Renal cortical epithelial cell (primary cell): ENCODE measurements around the gene ACVR1C. TPM values are rescaled to one million over a fixed set of nuclear protein-coding genes. Genes with fewer than 3 reads are reported as not detected.

ENCODE experiments used
- DNase-seq: peaks from one replicate; pipeline ENCODE4 v3.0.0-alpha.2; 2011; ENCODE audit warnings: low read depth
- total RNA-seq: library from RNA; depleted of rRNA; stranded (reverse); fragments of >200 nt; gene quantifications from 2 replicates; pipeline ENCODE4 v1.2.3, GENCODE V29; 2014

Gene ACVR1C
- total RNA-seq, 1 donor from 2014 or later, result 0.40 TPM

DNA sequence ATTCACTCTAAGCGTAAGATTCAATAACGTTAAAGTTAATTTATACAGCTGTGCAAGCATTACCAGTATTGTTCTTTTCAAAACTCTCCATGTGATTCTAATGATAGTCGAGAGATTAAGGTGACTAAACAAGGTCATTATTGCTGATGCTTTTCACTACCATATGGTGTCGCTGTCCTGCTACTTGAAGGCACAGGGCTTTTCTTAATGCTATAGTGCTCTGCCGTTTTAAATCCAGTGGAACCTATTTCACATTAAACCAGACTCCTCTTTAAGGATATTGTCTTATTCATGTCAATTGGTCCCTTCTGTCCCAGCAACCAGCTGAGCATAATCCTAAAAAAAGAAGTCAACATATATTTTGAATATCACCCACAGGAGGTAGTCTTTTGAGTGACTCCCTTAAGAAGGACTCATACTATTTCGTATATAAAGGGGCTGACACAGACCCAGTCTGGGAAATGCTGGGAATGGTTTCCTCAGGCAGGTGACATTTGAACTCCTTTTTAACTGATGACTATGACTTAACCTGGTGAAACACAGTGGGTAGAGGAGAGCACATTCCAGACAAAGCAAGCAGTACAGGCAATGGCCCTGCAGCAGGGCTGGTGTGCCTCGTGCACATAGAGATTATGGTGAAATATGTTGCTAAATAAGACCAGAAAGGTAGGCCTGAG lies 130.9 kb downstream of the ACVR1C start:
- DNase-seq, result peak; percentile 71

DNA sequence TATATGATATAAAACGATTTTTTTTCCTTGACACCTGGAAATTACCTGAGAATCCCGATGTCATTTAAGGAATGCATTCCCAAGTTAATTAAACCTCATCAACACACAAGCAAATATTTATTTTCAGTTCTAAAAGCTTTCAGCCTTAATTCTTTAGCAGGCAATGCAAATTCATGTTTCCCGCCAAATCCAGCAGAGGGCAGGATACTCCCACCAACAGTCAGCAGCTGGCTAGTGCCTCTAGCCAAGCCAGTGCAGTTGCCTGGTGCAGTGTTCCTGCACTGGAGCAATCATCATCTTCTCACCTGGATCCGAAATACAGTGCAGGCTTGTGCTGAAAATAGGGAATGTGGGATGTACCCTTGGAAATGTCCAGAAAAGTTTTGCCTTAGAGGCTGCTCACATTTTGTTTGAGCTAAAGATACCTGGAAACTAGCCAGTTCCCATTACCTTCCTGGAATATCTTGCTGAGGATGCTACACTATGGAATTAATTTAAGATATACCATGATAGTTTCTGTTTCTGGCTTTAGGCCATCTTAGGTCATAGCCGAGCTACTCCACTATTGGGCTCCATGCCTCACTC lies 136.4 kb downstream of the ACVR1C start:
- DNase-seq, result peak; percentile 71

DNA sequence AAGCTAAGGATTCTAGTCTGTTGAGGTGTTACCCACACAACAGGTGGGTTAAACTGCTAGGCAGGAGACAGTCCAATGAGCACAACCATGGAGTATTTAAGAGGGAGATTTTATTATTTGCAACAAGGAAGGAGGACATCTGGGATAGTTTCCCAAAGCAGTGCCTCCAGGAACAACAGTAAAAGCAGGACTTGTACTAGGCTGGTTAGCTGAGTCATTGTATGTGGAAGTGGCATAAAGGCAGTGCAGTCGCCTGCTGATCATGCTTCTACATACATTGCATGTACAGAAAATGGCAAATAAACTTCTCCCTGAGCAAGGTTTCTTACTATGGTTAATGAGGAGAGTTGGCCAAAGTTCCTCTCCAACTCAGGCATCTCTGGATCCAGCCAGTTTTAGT lies 138.7 kb downstream of the ACVR1C start:
- peak; percentile 51 for DNase-seq

DNA sequence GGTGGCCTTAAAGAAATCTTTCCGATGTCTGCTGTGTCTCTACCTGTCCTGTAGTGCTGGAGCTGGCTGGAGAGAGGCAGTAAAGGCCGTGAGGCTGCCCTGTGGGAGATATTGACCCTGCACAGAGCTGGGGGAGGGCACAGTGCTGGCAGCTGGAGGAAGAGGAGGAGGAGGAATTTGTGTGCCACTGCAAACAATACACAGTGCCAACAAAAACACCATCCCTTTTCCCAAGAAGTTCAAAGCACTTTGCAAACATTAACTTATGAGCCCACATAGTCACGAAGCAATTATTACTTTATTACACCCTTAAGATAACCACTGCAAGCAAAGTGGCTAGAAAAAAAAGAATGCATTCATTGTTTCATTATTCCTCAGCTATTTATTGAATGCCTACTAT lies 139.8 kb downstream of the ACVR1C start:
- DNase-seq, result peak; percentile 97

DNA sequence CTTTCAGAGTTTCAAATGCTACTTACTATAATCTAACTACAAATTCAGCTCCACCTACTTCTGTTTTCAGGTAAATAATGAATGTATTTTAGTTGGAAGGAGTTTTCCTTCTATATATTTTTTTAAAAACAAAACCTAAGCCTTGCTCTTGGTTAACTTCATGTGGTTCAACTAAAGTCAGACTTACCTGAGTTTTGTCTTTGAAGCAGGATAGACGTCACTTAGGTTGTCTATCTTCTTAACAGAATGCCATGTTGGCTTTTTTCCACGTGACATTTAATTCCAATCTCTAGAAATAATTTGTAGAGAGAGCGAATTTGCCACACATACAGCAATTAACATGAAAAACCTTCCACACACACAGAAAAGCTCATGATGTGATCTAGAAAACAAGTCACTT lies 140.9 kb downstream of the ACVR1C start:
- DNase-seq, result no peak

DNA sequence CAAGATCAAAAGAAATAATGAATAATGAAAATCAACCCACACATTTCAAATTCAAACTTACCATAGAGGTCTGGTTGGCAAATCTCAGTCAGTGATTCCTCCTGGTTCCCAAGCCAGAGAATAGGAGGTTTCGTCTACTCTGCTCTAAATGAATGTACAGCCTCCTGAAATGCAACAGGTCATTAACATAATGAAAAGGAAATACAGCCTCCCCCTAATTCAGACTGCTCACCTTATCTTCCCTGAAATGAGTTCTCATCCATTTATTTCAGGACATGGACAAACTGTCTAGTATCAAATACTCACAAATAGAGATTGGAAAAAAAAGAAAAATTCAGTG lies 141.4 kb downstream of the ACVR1C start:
- no peak for DNase-seq

DNA sequence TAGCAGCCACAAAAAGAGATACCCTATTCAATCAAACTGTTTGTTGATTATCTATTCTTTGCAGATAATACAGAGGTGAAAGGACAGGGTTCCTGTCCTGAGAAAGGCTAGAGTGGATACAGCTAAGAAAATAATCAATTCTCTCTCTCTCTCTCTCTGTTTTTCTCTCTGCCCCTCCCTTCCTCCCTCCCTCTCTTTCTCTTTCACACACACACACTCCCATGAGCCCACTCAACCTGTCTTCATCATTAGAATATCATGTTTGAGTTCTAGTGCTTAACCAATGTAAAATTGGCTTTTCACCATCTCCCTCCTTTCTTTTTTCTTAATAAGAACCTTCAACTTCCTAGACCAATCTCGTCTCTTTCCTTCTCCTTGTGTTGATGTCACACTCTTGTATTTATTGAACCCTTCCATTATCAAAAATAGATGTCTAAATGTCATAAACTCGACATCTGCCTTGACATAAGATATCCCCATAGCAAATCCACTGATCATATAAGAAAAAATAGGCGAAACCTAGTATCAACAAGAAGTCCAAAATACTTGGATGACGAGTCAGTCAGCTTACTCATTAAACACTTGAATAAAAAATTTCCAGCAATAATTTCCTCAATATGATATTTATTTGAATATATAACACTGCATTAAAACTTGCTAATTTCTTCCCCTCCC lies 141.9 kb downstream of the ACVR1C start:
- peak; percentile 55 for DNase-seq

DNA sequence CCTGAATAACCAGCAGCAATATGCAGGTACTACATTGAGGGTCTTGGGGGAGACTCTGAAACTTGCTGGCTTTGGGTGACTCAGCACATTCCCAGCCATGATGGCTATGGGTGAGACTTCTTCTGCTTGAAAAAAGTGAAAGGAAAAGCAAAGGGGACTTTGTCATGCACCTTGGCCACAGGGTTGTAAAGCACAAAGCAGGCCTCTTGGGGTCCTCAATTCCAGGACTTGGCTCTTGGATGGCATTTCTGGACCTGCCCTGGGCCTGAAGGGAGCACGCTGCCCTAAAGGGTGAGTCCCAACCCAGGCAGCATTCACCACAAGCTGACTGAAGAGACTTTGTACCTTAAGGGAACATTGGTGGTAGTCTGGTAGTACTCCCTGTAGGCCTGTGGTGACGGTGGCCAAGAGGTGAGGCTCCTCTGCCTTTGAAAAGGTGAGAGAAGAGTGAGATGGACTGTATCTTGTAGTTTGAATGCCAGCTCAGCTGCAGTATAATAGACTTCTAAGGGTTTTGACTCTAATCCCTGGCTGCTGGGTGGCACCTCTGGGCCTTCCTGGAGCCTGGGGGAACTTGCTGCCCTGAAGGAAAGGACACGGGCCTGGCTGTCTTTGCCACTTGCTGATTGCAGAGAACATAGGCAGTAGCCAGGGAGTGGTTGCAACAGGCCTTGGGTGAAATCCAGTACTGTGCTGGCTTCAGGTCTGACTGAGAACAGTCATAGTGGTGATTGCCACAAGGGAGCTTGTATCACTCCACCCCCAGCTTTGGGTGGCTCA lies 148.3 kb downstream of the ACVR1C start:
- DNase-seq, result peak; percentile 80

DNA sequence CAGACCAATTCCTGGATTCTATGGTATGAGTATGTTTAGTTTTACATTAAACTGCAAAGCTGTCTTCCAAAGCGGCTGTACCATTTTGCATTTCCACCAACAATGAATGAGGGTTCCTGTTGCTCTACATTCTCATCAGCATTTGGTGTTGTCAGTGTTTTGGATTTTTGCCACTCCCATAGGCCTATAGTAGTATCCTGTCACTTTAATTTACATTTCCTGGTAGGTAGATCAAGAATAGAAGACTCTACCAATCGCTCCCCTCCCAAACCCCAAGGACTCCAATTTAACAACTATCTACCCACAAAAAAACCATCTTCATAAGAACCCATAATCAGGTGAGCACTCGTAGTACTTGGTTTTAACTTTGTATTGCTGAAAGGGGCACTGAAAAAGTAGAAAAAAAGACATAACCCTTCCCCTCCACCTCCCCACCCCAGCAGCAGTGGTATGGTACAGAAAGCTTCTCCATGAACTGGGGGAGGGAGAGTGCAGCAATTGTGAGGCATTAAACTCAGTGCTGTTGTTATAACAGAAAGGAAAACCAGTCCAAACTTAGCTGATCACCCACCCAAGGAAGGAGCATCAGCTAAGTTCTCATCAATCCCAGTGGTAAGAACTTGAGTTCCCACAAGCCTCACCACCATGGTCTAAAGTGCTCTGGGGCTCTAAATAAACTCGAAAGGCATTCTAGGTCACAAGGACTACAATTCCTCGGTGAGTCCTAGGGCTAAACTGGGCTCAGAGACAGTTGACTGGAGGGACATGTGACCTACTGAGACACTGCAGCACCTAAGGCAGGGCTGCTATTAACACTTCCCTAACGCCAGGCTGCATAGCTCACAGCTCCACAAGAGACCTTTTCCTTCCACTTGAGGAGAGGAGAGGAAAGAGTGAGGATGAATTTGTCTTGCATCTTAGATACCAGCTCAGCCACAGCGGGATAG lies 149.3 kb downstream of the ACVR1C start:
- no peak for DNase-seq

DNA sequence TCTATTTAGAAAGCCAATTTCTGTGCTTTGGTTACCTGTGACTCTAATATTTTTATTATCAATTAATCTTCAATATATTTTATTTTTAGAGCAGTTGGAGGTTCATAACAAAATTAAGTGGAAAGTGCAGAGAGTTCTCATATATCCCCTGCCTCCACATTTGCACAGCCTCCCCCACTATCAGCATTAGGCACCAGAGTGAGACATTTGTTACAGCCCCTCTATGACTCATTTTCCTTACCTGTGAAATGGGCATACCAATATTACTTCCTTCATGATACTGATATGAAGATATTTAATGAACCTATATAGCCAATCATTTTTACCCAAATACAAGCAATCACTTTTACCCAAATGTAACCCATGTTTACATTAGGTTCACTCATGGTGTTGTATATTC lies 150.7 kb downstream of the ACVR1C start:
- no peak for DNase-seq

DNA sequence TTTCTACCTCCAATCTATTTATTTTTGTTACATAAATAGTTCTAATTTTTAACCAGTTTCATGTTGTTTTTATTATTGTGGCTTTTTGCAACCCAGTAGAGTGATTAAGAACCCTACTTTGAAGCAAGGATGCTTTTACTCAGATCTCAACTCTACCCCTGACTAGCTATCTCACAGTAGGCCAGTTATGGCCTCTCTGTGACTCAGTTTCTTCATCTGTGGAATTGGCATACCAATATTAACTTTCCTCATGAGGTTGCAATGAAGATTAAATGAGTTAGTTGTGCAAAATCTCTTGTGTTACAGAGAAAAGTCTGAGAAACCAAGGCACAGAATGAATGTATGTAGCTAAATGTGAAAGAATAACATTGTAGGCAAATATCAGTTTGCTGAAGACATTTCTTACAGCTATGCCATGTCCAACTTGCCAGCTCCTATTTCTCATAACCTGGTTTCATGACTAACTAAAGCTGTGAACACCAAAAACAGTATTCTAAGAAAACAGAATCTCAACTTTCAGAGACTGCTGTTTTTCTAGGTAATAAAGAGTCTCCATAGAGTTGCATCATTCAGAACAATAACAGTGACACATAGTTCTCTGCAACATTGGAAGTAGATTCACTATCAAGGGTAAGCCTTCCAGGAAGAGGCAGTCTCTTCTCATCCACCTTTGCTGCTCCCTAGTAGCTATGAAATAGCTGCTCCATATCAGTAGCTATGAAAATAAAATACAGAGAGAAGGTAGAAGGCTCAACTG lies 151.5 kb downstream of the ACVR1C start:
- peak; percentile 86 for DNase-seq

Other genes with a start within 250 kb of the ACVR1C start
- gene CYTIP, start 184.8 kb downstream of the ACVR1C start, total RNA-seq, result 0.94 TPM in 1 of 2 replicates, not detected in the other
- 9.0 and 57.3 TPM in 2 replicates for gene ACVR1, start 247.5 kb upstream of the ACVR1C start, total RNA-seq